HG03558 (cell line): Measurements from ENCODE around the gene PNPLA5.
"Not testable (repeated sequence)": the region's sequence is repeated elsewhere in the genome, so short reads cannot be mapped to it uniquely, and the experiment has no call there.

ENCODE experiments used
- ATAC-seq: cut with Tn5 transposase; IDR thresholded peaks from one replicate; pipeline ENCODE4 v1.9.1; 2021; ENCODE audit warnings: moderate number of reproducible peaks; ENCODE audit not compliant: unreplicated experiment; ENCODE audit errors: extremely low read depth

PNPLA5 gene

GRCh38 chr22:43903033-43903432 is 11.2 kb upstream of the PNPLA5 start:
- not testable (repeated sequence) for ATAC-seq

- no peak for ATAC-seq
Measured at GRCh38 chr22:43901976-43902643, 10.3 kb upstream of the PNPLA5 start.

DNA sequence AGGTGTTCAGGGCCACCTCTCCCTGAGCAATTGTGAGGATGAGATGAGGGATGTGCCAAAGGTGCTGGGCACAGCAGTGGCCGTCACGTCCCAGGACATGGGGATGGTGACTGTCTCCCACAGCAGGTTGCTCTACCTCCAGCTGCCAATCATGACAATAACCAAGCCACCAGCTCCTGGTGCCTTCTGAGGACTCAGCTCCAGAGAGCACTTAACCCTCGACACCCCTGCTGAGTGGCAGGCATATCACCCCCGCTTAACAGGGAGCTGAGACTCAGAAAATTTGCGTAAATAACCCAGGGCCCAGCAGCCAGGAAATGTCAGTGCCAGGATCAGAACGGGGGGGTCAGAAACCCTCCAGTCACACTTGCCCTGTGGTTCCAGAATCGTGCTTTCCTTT is 8.4 kb upstream of the PNPLA5 start:
- no peak for ATAC-seq

DNA sequence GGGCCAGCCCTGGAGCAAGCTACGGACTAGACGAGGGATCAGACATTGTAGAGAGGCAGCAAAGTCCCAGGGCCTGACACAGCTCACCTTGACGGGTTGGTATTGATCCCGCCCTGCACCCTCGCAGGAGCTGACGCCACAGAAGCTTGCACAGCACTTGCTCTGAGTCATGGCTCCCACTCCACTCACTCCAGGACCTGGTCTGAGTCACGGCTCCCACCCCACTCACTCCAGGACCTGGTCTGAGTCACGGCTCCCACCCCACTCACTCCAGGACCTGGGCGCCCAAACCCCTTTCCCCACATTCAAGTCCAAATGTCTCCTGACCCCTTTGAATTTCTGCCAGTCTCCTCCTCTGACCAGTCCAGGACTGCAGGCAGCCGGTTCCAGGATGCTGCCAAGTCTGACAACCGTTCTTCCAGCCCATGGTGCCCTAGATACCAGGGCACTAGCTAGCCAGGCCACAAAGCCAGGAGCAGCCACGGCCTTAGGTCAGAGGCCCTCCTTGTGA is 6.0 kb upstream of the PNPLA5 start:
- ATAC-seq, result no peak

- ATAC-seq, result no peak
Measured at GRCh38 chr22:43895986-43896645, 4.3 kb upstream of the PNPLA5 start.

- no peak for ATAC-seq
Measured at GRCh38 chr22:43894122-43894521, 2.3 kb upstream of the PNPLA5 start.

DNA sequence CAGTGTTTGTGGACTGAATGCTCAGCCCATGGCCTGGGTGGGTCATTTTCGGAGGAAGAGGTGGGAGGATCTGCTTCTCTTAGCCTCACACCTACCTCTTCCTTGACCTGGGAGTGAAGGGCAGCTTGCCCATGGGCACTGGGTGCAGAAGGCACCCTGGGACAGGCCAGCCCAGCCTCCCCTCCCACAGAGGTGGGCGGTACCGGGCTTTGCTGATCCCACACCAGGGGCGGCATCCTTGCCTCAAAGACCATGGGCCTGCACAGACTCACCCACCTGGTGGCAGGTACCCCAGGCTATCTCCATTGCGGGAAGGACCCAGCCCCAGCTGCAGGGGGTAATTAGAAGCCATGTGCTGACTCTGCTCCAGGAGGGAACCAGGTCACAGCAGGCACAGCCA is 1.5 kb upstream of the PNPLA5 start:
- ATAC-seq, result no peak

DNA sequence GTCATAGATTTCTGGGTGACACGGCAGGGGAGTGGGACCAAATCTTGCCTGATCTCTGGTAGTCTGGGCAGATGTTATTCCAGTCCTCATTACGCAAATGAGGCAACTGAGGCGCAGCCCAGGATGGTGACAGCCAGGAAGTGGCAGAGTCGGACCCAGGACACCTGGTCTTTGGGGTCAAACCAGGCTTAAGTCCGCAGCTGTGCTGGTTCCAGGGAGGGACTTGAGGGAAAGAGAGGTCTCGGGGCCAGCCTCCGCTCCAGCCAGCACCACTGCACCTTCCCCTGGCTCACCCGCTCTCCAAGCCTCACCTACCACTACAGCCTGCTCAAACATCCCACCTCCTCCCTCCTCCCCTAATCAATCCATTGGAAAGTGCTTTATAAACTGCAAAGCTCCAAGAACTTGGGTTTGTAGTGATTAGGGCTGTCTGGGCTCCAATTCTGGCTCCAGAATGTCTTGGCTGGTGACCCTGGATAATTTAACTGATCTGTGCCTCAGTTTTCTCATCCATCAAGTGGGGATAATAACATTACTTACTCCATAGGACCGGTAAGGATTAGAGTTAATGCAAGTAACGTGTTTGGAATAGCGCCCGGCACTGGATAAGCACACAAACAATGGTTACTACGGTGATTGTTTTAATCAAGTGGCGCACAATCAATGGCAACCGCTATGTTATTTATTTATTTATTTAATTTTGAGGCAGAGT is 526 bp upstream of the PNPLA5 start:
- ATAC-seq, result no peak

GRCh38 chr22:43890901-43891331 is 897 bp downstream of the PNPLA5 start:
- ATAC-seq, result no peak

GRCh38 chr22:43889860-43890253 is 2.0 kb downstream of the PNPLA5 start:
- no peak for ATAC-seq

DNA sequence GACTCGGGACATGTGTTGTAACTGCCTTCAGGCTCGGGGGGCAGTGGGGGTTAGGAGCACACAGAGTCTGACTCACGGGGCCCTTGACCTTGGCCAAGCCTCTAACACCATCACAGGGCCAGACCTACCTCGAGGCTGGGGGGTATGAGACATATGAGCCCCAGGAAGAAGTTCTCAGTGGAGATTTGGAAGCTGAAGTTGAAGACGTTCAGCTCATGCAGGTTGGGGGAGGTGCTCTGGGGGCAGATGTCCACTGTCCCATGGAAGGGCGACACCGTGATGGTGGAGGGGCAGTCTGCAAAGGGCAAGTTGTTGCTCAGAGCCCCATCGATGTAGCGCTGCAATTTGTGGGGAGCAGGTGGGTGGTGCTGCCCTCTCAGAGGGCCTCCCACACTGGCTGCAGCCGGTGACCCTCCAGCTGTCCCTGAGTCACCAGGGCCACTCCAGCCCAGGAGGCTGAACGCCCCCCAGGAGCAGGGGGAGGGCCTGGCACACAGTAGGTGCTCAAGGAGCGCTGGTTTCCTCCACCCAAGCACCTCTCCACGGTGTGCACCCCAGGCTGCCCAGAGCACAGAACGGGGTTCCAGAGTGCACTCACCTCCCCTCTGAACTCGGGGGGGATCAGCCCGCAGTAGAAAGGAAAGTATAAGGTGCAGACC is 2.5 kb downstream of the PNPLA5 start:
- ATAC-seq, result no peak

DNA sequence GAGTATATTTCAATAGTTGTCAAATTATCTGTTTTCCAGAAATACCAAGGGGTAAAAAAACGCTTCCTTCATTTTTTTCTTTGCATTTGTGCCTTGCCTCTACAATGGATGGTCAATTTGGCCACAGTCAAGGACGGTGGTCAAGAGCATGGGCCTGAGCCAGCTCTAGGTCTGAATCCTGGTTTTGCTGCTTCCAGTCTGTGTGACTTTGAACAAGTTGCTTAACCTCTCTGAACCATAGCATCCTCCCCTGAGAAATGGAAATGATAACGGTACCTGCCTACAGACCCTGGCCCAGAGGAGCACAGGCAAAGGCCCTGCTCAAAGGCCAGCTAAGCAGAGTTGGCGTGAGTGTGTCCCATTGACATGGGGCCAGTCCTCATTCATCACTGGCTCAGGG is 3.1 kb downstream of the PNPLA5 start:
- no peak for ATAC-seq

- no peak for ATAC-seq
Measured at GRCh38 chr22:43887391-43887790, 4.4 kb downstream of the PNPLA5 start.

DNA sequence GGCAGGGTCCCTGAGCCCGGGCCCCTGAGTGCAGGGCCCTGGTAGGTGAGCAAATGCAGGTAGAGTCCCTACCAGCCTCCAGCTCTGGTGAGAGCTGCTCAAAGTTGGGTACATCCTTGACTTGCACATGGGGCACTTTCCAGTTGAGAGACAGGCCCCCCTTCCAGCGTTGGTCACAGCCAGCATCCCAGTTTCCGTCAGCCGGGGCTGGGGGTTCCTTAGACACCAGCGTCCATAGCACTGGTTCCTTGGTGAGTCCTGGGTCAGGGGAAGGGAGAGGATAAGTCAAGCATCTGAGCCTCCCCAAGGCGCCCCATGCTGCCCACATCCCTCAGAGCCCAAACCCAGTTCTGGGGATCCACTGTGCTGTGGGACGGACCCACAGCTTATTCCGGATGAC is 5.6 kb downstream of the PNPLA5 start:
- no peak for ATAC-seq

GRCh38 chr22:43885786-43886185 is 6.0 kb downstream of the PNPLA5 start:
- ATAC-seq, result no peak

GRCh38 chr22:43885319-43885671 is 6.5 kb downstream of the PNPLA5 start:
- no peak for ATAC-seq

DNA sequence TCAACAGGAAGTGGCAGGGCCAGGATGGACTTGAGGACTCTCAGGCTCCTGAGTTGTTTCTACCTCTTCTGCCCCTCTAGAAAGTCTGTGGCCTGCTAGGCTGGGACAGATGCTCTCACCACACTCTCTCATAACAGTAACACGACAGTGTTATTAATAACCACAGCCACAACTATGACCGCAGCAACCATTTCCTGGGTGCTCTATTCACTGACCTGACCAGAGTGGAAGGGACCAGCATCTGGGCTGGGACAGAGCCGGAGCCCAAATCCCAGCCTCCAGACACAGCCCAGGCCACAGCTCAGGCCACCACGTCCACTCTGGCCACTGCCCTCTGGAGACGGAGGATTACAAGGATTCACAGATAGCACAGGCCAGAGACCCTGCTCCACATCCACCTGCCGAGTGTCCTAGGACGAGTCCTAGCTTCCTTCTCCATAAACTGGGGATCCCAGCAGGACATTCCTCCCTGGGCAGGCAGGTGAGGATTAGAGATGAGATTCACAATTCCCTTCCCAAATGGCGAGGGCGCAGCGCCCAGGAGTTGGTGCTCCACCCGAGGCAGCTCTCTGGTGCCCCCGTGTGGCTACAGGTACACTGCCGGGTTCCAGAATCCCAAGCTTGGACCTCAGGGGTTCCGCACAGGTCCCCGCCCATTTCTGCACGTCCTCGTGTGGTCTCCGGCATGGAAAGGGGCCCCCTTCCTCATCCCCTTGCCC is 7.1 kb downstream of the PNPLA5 start:
- no peak for ATAC-seq

- no peak for ATAC-seq
Measured at GRCh38 chr22:43883719-43884415, 7.9 kb downstream of the PNPLA5 start.

GRCh38 chr22:43883012-43883661 is 8.7 kb downstream of the PNPLA5 start:
- ATAC-seq, result no peak
